SK-MEL-5 (cell line): ENCODE measurements around the gene TRIM47. TPM values are rescaled to one million over a fixed set of nuclear protein-coding genes. Genes with fewer than 3 reads are reported as not detected.
"Not testable (repeated sequence)": the region's sequence is repeated elsewhere in the genome, so short reads cannot be mapped to it uniquely, and the experiment has no call there.

Experiments used
- DNase-seq: peaks from one replicate; pipeline ENCODE4 v3.0.0-alpha.2; 2016; ENCODE audit warnings: low read depth, low spot score
- in situ Hi-C: cut with HindIII; loops from 2 replicates; pipeline ENCODE4 v1.10.0; 2016; ENCODE audit warnings: low sequenced_read_pairs, high pct_unique_total_duplicates, low pct_unique_long_range_greater_than_20kb
- total RNA-seq: library from RNA; depleted of rRNA; stranded (reverse); fragments of >200 nt; shearing (Covaris generic); gene quantifications from 2 replicates; pipeline ENCODE4 v1.2.3, GENCODE V29; 2014

The TRIM47 gene
- total RNA-seq, 1 experiment from 2014 or later: 7.3 TPM

- DNase-seq: peak; percentile 85
- in situ Hi-C loops: no loop called here
Observed at GRCh38 chr17:75896415-75897159, 18.2 kb upstream of the TRIM47 start, which contains the start of gene TRIM65. TRIM65 (minus strand) TSS chr17:75896951; CDS start chr17:75896937, 14 bp downstream.

GRCh38 chr17:75895370-75896155 is 17.2 kb upstream of the TRIM47 start:
- in situ Hi-C loops: no loop called here
- peak; percentile 60 for DNase-seq

GRCh38 chr17:75894049-75894733 is 15.8 kb upstream of the TRIM47 start:
- in situ Hi-C loops: no loop called here
- no peak for DNase-seq

DNA sequence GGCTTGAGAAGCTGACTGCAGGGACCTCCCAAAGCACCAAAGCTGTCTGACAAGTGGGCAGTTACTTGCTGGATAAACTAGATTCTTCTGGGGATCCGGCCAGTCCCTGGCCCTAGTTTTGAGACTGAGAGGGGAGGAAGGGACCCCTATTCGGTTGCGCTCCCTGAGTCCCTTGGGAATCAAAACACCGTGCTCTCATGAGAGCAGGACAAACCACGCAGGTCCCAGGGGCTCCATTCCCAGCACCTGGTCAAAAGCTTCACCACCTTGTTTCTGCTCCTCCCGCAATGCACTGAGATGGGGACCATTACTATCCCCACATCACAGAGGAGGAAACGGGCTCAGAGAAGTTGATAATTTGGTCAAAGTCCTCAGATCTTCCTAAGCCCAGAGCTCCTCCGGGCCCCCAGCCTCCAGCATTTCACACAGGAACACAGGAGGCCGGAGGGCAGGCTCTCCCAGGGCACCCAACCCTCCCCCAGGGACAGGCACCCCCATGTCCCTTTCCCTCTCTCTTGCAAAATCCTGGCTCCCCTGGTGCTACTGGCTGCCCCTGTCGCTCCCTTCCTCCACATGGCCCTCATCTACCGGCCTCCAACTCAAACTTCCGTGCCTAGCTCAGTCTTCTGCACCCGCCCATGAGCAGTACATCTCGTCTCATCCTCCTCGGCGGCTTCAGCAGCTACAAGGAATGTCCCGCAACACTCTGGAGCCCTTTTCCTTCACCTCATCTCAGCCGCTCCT is 15.1 kb upstream of the TRIM47 start:
- DNase-seq: no peak
- in situ Hi-C loops: no loop called here

- DNase-seq: no peak
- in situ Hi-C loops: no loop called here
Observed at GRCh38 chr17:75892556-75893224, 14.3 kb upstream of the TRIM47 start.

- in situ Hi-C loops: no loop called here
- DNase-seq: no peak
Observed at GRCh38 chr17:75891605-75892555, 13.5 kb upstream of the TRIM47 start.

DNA sequence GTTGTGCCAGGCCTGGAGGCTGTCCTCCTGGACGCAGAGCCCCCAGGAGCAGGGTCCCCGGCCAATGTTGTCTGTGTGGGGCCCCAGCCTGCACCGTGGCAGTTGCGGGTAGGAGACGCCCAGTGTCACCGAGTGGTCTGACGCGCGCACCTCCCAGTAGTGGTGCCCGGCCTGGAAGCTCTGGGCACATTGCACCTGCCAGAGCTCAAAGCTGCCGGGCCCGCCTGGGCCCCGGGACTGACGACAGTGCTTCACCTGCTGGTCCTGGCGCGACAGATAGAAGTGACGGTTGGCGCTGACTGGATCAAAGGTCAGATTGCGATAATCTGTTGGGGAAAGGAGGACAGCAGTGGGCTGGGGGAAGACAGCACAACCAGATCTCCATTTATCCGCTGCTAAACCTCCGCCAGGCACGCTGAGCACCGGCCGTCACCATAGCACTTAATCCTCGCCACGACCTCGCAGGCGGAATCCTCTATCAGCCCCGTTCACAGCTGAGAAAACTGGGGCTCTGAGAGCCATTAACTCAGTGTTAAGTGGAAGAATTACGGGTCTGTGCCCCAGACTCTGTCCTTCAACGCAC is 12.7 kb upstream of the TRIM47 start:
- in situ Hi-C loops: no loop called here
- no peak for DNase-seq

DNA sequence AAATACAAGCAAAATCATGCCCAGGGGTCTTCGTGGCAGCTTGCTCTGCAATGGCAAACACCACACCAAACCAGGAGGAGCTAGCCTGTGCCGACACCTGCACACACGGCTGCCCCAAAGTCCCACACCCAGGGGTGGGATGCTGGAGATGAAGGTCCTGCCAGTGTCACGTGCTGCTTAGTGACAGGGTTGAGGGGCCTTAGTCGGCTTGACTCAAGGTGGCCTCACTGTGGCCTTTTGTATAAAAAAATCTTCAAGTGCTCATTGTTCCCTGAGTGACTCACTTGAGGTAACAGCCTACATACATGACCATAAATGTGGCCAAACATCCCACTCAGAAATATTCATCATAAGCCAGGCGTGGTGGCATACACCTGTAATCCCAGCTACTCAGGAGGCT is 11.1 kb upstream of the TRIM47 start:
- DNase-seq: no peak
- in situ Hi-C loops: no loop called here

DNA sequence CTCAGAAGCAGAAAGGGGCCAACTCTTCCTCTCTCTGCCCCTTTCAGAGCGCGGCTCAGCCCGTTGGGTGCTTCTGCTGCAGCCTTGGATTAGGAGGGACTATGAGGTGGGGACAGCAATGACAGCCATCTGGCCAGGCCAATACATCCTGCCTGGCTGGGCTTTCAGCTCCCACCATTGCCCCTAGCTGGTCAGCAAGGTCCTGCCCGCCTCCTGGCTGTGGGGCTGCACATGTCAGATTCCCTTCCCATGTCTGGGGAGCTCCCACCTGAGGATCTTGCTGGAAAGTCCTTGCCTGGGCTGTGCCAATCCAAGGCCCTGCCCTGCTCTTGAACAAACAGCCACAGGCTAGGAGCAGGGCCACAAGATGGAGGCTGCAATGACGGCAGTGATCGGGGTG is 10.1 kb upstream of the TRIM47 start:
- in situ Hi-C loops: no loop called here
- no peak for DNase-seq

DNA sequence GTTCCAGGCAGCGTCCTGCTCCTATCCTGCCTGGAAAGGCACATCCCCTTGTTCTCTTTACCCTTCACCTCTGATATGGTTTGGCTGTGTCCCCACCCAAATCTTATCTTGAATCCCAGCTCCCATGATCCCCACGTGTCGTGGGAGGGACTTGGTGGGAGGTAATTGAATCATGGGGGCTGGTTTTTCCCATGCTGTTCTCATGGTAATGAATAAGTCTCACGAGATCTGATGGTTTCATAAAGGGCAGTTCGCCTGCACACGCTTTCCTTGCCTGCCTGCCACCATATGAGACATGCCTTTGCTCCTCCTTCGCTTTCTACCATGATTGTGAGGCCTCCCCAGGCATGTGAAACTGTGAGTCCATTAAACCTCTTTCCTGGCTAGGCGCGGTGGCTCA is 7.5 kb upstream of the TRIM47 start:
- in situ Hi-C loops: not testable (repeated sequence)
- peak; percentile 47 for DNase-seq

DNA sequence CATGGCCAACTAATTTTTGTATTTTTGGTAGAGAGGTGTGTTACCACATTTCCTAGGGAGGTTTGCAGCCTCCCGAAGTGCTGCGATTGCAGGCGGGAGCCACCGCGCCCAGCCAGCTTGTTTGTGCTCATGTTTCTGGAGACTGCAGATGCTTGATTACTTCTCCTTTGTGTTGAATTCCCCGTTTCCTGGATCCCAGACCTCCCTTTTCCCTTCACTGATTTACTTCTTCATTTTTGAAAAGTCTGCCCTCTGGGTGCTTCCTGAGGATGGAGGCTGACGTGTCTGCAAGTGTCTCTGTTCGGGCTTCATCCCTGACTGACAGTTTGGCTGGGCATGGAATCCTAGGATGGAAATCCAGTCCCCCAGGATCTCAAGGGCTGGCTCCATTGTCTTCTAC is 7.0 kb upstream of the TRIM47 start:
- in situ Hi-C loops: no loop called here
- no peak for DNase-seq

DNA sequence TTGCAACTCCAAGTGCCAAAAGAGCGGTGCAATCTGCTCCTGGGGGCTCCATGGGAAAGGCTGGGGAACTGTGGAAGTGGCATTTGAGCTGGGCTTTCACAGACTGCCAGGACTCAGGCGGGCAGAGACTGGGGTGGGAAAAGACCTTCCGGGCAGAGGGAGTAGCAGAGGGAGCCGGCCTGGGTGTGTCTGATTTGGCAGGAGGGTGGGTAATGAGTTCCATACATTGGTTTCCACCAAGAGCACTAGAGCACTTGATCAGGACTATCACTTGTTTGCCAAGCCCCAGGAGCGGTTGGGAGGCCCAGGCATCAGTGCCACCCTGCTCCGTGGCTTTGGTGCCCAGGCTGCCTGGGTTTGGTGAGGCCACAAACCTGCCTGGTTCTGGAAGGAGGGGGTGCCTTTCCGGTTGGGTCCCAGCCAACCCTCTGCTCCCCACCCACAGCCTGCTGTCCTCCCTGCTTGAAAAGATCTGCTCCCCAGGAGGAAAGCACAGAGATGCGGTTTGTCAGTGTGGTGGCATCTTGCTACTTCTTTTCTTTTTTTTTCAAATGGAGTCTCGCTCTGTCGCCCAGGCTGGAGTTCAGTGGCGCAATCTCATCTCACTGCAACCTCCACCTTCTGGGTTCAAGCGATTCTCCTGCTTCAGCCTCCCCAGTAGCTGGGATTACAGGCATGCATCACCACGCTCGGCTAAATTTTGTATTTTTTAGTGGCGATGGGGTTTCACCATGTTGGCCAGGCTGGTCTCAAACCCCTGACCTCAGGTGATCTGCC is 3.5 kb upstream of the TRIM47 start:
- in situ Hi-C loops: no loop called here
- DNase-seq: no peak

DNA sequence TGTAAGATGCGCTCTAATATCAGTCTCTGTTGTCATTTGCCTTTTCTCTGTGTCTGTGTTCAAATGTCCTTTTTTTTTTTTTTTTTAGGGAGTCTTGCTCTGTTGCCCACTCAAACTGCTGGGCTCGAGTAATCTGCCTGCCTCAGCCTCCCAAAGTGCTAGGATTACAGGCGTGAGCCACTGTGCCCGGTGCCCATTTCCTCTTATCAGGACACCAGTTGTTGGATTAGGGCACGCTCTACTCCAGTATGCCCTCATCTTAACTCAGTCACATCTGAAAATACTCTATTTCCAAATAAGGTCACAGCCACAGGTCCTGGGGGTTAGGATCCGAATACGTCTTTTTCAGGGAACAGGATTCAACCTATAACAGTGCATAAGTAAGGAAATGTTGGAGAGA is 1.9 kb upstream of the TRIM47 start:
- DNase-seq: no peak
- in situ Hi-C loops: no loop called here

DNA sequence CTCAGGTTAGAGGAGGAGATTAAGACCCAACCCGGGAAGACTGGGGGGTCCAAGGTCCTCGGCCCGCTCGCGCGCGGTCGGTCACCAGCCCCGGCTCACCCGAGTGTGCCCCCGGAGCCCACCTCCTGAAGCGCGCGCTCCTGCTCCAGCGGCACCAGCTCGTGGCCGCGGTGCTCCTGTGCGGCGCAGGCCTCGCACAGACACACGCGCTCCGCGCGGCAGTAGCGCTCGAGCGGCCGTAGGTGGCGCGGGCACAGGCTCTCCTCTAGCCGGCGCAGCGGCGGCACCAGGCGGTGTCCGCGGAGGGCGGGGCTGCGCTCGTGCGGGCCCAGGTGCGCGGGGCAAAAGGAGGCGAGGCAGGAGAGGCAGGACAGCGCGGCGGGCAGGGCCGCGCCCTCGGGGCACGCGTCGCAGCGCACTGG is 618 bp downstream of the TRIM47 start:
- in situ Hi-C loops: no loop called here

More for the DNA sequence above, 618 bp downstream of the TRIM47 start:
- DNase-seq: peak; percentile 53
